K562 (cell line): ENCODE measurements around the gene RPE65. TPM values are rescaled to one million over a fixed set of nuclear protein-coding genes. Genes with fewer than 3 reads are reported as not detected.

Source experiments
- ATAC-seq: fragments of 200-7000 bp; cut with Tn5 transposase; 3 replicates; pipeline ENCODE4 v1.9.1; 2020; ENCODE audit warnings: moderate library complexity
- BruUV-seq: library from RNA; stranded (reverse); fragments of 400-500 nt; replicated peaks from 2 replicates; lab custom pipeline; 2021; lab: Mats Ljungman, UMichigan
- CTCF ChIA-PET: fragments of 300-600 bp; formaldehyde crosslinking; extraction: SDS; loops from one replicate; lab custom pipeline; 2021; ENCODE audit warnings: low intra/inter-chr PET ratio; lab: Yijun Ruan, JAX
- POLR2A ChIA-PET: fragments of 300-600, 350-650 bp; sonication (Branson Sonifier 250); formaldehyde crosslinking; extraction: SDS; loops from one replicate; lab custom pipeline; 2021; ENCODE audit warnings: antibody characterized with exemption, inconsistent platforms; lab: Yijun Ruan, JAX
- DNase-seq, 4 experiments: peaks; one replicate each; pipeline versions ENCODE4 v3.0.0 to v3.0.0-alpha.2; 2011 to 2018; ENCODE audit warnings: low spot score in 3 of 4, mixed read lengths in 3 of 4; ENCODE audit errors: extremely low read depth in 1 of 4
- FAIRE-seq: peaks from 2 replicates; lab custom pipeline; 2011; peaks lifted over from hg19 to GRCh38; lab: Jason Lieb, UNC
- H2AFZ ChIP-seq: 2 replicates; pipeline ENCODE4 v1.6.0; 2011; ENCODE audit warnings: low read depth, low read length, control low read depth, inconsistent platforms
- H3K27ac ChIP-seq: fragments of 200-600 bp; 3 replicates; pipeline ENCODE4 v1.8.0; 2011; ENCODE audit warnings: low read depth, mild to moderate bottlenecking, control low read depth, inconsistent platforms, low read length, moderate library complexity, mixed read lengths; ENCODE audit errors: extremely low read depth
- H3K27me3 ChIP-seq, 2 experiments: fragments of 300-600 bp in 1 of 2; 2 replicates in 1 of 2; 3 replicates in 1 of 2; pipeline versions ENCODE4 v1.6.0 to v1.8.0; 2011; ENCODE audit warnings: inconsistent platforms in 2 of 2, low read length in 2 of 2, mild to moderate bottlenecking in 1 of 2, mixed read lengths in 1 of 2, moderate library complexity in 1 of 2; ENCODE audit not compliant: control insufficient read depth in 2 of 2, insufficient read depth in 2 of 2
- H3K36me3 ChIP-seq: fragments of 300-600 bp; 3 replicates; pipeline ENCODE4 v1.8.0; 2011; ENCODE audit warnings: mild to moderate bottlenecking, low read length, inconsistent platforms; ENCODE audit not compliant: control insufficient read depth, insufficient read depth
- H3K4me1 ChIP-seq, 2 experiments: fragments of 200-600 bp in 1 of 2; replicated peaks in 1 of 2; 2 replicates in 1 of 2; 3 replicates in 1 of 2; pipeline versions ENCODE4 v1.5.1 to v1.8.0; 2011; ENCODE audit warnings: inconsistent platforms in 2 of 2, low read length in 2 of 2, mild to moderate bottlenecking in 1 of 2, mixed read lengths in 1 of 2, moderate library complexity in 1 of 2; ENCODE audit not compliant: control insufficient read depth in 2 of 2, insufficient read depth in 2 of 2
- H3K4me2 ChIP-seq: 2 replicates; pipeline ENCODE4 v1.6.1; 2011; ENCODE audit warnings: low read length, control low read depth, inconsistent platforms, mixed read lengths; ENCODE audit not compliant: insufficient read depth
- H3K4me3 ChIP-seq: fragments of 200-600 bp; sonication (generic), shearing (Covaris generic); 2 replicates; pipeline ENCODE4 v1.5.1; 2016; ENCODE audit warnings: control low read depth, inconsistent platforms
- H3K79me2 ChIP-seq: fragments of 200-600 bp; 3 replicates; pipeline ENCODE4 v1.8.0; 2011; ENCODE audit warnings: low read length, inconsistent platforms; ENCODE audit not compliant: control insufficient read depth, insufficient read depth
- H3K9ac ChIP-seq, 2 experiments: 2 replicates each; pipeline versions ENCODE4 v1.6.0 to v1.6.1; 2011; ENCODE audit warnings: low read depth in 2 of 2, low read length in 2 of 2, control low read depth in 1 of 2, inconsistent platforms in 1 of 2, mild to moderate bottlenecking in 1 of 2, mixed read lengths in 1 of 2; ENCODE audit not compliant: insufficient read depth in 1 of 2
- H3K9me1 ChIP-seq: one replicate; pipeline ENCODE4 v1.6.0; 2011; ENCODE audit warnings: inconsistent platforms, mild to moderate bottlenecking, low read length, moderate library complexity; ENCODE audit not compliant: control insufficient read depth, insufficient read depth
- H3K9me3 ChIP-seq: replicated peaks from 2 replicates; pipeline ENCODE4 v1.5.1; 2011; ENCODE audit warnings: low read depth, low read length, inconsistent platforms; ENCODE audit not compliant: control insufficient read depth, insufficient read depth
- H4K20me1 ChIP-seq: replicated peaks from 2 replicates; pipeline ENCODE4 v1.6.1; 2011; ENCODE audit warnings: low read length, inconsistent platforms, mixed read lengths; ENCODE audit not compliant: control insufficient read depth, insufficient read depth
- CTBP1 ChIP-seq: fragments of 450-650 bp; IDR thresholded peaks from 2 replicates; pipeline ENCODE4 v1.6.1; 2016; ENCODE audit warnings: borderline replicate concordance
- ELF1 ChIP-seq: fragments of 200-800 bp; sonication (Bioruptor generic); IDR thresholded peaks from 2 replicates; pipeline ENCODE4 v1.6.1; 2016; ENCODE audit warnings: missing genetic modification characterization, missing compliant biosample characterization
- IRF1 ChIP-seq: sonication (generic); formaldehyde crosslinking; IDR thresholded peaks from 2 replicates; pipeline ENCODE4 v1.8.0; 2022; ENCODE audit warnings: missing genetic modification reagents, mild to moderate bottlenecking, borderline replicate concordance
- NCOR1 ChIP-seq: fragments of 450-650 bp; IDR thresholded peaks from 2 replicates; pipeline ENCODE4 v1.6.1; 2016; ENCODE audit warnings: mild to moderate bottlenecking, moderate library complexity
- RBFOX2 ChIP-seq: fragments of 200-400 bp; formaldehyde crosslinking; IDR thresholded peaks from 2 replicates; pipeline ENCODE4 v1.6.1; 2017; ENCODE audit warnings: low read depth, mild to moderate bottlenecking, low read length, moderate library complexity
- RBM15 ChIP-seq: fragments of 200-400 bp; formaldehyde crosslinking; IDR thresholded peaks from 2 replicates; pipeline ENCODE4 v1.6.1; 2018; ENCODE audit warnings: mild to moderate bottlenecking, low read length, moderate library complexity; ENCODE audit not compliant: insufficient read depth
- TFE3 ChIP-seq: fragments of 450-650 bp; formaldehyde crosslinking; IDR thresholded peaks from 2 replicates; pipeline ENCODE4 v1.4.0; 2020; ENCODE audit warnings: mild to moderate bottlenecking, mixed read lengths
- ZKSCAN3 ChIP-seq: fragments of 250-450 bp; sonication (Bioruptor Pico); IDR thresholded peaks from 2 replicates; pipeline ENCODE4 v1.4.0; 2020
- WGBS: fragments of 100-300 bp; shearing (Covaris generic); methylation state at CpG from one replicate; pipeline ENCODE4 v1.1.6; 2016; ENCODE audit warnings: low coverage, mixed read lengths; ENCODE audit not compliant: insufficient coverage; ENCODE audit errors: missing lambda C conversion rate; 5-methylcytosine and 5-hydroxymethylcytosine counted together
- in situ Hi-C: fragments of 300-500 bp; cut with MboI; formaldehyde crosslinking; loops from 4 replicates; pipeline ENCODE4 v1.15.0; 2018; ENCODE audit warnings: inconsistent platforms, mixed read lengths
- intact Hi-C: fragments of 100-400 bp; cut with micrococcal nuclease; formaldehyde crosslinking; loops from 2 replicates; pipeline ENCODE4 v1.14.2; 2022
- polyA plus RNA-seq, 8 experiments: library from polyadenylated mRNA; depleted of rRNA in 4 of 8; stranded (reverse) in 5 of 8; unstranded in 3 of 8; fragments of >200 nt; fragmentation: Nextera tagmentation in 2 of 8; fragmentation: Illumina TruSeq in 1 of 8; extraction: Ambion mirVana in 2 of 8; extraction: Trizol in 1 of 8; gene quantifications; 2 replicates each; pipeline versions ENCODE4 v1.2.1 to v1.2.3, GENCODE V29; 2011 to 2014; ENCODE audit warnings: inconsistent platforms in 1 of 8, missing spikeins in 1 of 8
- total RNA-seq, 7 experiments: library from RNA; depleted of rRNA in 6 of 7; stranded (reverse); fragments of >200 nt in 6 of 7; fragmentation: Illumina TruSeq in 2 of 7; extraction: Trizol in 2 of 7; gene quantifications; 2 replicates each; pipeline versions ENCODE4 v1.2.1 to v1.2.3, GENCODE V29; 2011 to 2021; ENCODE audit warnings: low replicate concordance in 1 of 7

RPE65 gene
- total and polyA plus RNA-seq, 9 of the 15 experiments (the other 6 are each of a cell fraction or from before 2014, with no cell fraction given), result 0.14 TPM; not detected in 8

- ATAC-seq, result no peak
- TF ChIP-seq RBM15 (no peak), IRF1 (CRISPR knock-in tag) (no peak), CTBP1 (no peak), ELF1 (tag) (no peak), TFE3 (CRISPR knock-in tag) (no peak), ZKSCAN3 (CRISPR knock-in tag) (no peak), NCOR1 (no peak), RBFOX2 (no peak)
- intact Hi-C loops, result no loop called here
- H3K9me1 ChIP-seq, result no peaks in the 10 kb centered on the region
- no peak for DNase-seq
- H3K9ac ChIP-seq, result no peak overlapping the region
- H3K4me3 ChIP-seq, result no peak overlapping the region
- CTCF ChIA-PET, result no interaction called here
- H3K4me1 ChIP-seq, result no peaks in the 10 kb centered on the region
- WGBS, result 0% methylated on average over 2 of the region's 2 CpGs
- H3K27ac ChIP-seq, result no peak overlapping the region
- H2AFZ ChIP-seq, result no peak overlapping the region
- no peaks in the 10 kb centered on the region for H4K20me1 ChIP-seq
- no peak overlapping the region for H3K4me2 ChIP-seq
- in situ Hi-C loops, result no loop called here
- H3K27me3 ChIP-seq, result no peaks in the 10 kb centered on the region
- no peaks in the 10 kb centered on the region for H3K9me3 ChIP-seq
- BruUV-seq, result no TSS peak
- no peaks in the 10 kb centered on the region for H3K79me2 ChIP-seq
- no peak for FAIRE-seq
- H3K36me3 ChIP-seq, result no peaks in the 10 kb centered on the region
- POLR2A ChIA-PET, result no interaction called here
These were observed 16.4 kb downstream of the RPE65 start for GRCh38 chr1:68433395-68433794.
